ENCODE data around the gene CUX1.

CUX1 gene

DNA sequence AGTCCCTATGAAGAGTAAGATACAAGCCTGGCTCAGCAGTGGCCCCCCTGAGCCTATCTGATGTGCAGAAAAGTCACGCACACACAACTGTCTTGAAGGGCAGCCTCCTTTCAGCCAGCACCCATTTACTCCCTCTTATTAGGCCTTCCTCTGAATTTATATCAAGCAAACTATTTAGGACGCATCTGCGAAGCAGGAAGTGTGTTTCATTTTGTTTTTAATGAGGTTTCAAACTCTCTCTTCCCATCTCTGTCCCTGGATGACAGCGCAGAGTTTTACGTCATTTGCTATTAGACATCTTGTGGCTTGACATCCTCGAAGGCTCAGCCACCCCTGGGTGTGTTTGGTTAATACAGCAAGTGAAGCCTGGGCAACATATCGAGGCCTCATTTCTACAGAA, 79.5 kb downstream of the CUX1 start:
- ATAC-seq: no peak
- TF ChIP-seq BACH2 (CRISPR knock-in tag; IDR thresholded peaks at IDR 0.05; ENCODE audit: borderline replicate concordance): no peak
- no peak for TF ChIP-seq ZNF565 (CRISPR knock-in tag; conservative IDR thresholded peaks at IDR 0.05; ENCODE audit: low read depth)
- TF ChIP-seq, protein P1, sequence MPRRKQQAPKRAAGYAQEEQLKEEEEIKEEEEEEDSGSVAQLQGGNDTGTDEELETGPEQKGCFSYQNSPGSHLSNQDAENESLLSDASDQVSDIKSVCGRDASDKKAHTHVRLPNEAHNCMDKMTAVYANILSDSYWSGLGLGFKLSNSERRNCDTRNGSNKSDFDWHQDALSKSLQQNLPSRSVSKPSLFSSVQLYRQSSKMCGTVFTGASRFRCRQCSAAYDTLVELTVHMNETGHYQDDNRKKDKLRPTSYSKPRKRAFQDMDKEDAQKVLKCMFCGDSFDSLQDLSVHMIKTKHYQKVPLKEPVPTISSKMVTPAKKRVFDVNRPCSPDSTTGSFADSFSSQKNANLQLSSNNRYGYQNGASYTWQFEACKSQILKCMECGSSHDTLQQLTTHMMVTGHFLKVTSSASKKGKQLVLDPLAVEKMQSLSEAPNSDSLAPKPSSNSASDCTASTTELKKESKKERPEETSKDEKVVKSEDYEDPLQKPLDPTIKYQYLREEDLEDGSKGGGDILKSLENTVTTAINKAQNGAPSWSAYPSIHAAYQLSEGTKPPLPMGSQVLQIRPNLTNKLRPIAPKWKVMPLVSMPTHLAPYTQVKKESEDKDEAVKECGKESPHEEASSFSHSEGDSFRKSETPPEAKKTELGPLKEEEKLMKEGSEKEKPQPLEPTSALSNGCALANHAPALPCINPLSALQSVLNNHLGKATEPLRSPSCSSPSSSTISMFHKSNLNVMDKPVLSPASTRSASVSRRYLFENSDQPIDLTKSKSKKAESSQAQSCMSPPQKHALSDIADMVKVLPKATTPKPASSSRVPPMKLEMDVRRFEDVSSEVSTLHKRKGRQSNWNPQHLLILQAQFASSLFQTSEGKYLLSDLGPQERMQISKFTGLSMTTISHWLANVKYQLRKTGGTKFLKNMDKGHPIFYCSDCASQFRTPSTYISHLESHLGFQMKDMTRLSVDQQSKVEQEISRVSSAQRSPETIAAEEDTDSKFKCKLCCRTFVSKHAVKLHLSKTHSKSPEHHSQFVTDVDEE (CRISPR knock-in tag; IDR thresholded peaks at IDR 0.05): no peak
- TF ChIP-seq ZFP3 (CRISPR knock-in tag; IDR thresholded peaks at IDR 0.05): no peak
- no peak for TF ChIP-seq SNAI2 (CRISPR knock-in tag; IDR thresholded peaks at IDR 0.05)
- TF ChIP-seq ESRRG (CRISPR knock-in tag; IDR thresholded peaks at IDR 0.05): no peak
- TF ChIP-seq, protein P2, sequence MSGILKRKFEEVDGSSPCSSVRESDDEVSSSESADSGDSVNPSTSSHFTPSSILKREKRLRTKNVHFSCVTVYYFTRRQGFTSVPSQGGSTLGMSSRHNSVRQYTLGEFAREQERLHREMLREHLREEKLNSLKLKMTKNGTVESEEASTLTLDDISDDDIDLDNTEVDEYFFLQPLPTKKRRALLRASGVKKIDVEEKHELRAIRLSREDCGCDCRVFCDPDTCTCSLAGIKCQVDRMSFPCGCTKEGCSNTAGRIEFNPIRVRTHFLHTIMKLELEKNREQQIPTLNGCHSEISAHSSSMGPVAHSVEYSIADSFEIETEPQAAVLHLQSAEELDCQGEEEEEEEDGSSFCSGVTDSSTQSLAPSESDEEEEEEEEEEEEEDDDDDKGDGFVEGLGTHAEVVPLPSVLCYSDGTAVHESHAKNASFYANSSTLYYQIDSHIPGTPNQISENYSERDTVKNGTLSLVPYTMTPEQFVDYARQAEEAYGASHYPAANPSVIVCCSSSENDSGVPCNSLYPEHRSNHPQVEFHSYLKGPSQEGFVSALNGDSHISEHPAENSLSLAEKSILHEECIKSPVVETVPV (CRISPR knock-in tag; IDR thresholded peaks at IDR 0.05): no peak
- TF ChIP-seq CSDC2 (CRISPR knock-in tag; IDR thresholded peaks at IDR 0.05): no peak
- no peak for TF ChIP-seq GLIS3 (CRISPR knock-in tag; IDR thresholded peaks at IDR 0.05)
- TF ChIP-seq ZC3H10 (CRISPR knock-in tag; IDR thresholded peaks at IDR 0.05): no peak
- TF ChIP-seq PPARA (CRISPR knock-in tag; IDR thresholded peaks at IDR 0.05; ENCODE audit: borderline replicate concordance): no peak
- TF ChIP-seq TOX (CRISPR knock-in tag; IDR thresholded peaks at IDR 0.05; ENCODE audit: borderline replicate concordance): no peak
- no peak for TF ChIP-seq OSR1 (CRISPR knock-in tag; IDR thresholded peaks at IDR 0.05)
- no peak for TF ChIP-seq ZNF8 (CRISPR knock-in tag; IDR thresholded peaks at IDR 0.05)
- TF ChIP-seq, protein P3, sequence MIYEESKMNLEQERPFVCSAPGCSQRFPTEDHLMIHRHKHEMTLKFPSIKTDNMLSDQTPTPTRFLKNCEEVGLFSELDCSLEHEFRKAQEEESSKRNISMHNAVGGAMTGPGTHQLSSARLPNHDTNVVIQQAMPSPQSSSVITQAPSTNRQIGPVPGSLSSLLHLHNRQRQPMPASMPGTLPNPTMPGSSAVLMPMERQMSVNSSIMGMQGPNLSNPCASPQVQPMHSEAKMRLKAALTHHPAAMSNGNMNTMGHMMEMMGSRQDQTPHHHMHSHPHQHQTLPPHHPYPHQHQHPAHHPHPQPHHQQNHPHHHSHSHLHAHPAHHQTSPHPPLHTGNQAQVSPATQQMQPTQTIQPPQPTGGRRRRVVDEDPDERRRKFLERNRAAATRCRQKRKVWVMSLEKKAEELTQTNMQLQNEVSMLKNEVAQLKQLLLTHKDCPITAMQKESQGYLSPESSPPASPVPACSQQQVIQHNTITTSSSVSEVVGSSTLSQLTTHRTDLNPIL (CRISPR knock-in tag; IDR thresholded peaks at IDR 0.05; ENCODE audit: low read depth): no peak
- TF ChIP-seq RARB (CRISPR knock-in tag; IDR thresholded peaks at IDR 0.05): no peak
- TF ChIP-seq ISL1 (CRISPR knock-in tag; IDR thresholded peaks at IDR 0.05): no peak
- no peak for TF ChIP-seq ZNF70 (CRISPR knock-in tag; IDR thresholded peaks at IDR 0.05)
- TF ChIP-seq ARNTL (CRISPR knock-in tag; IDR thresholded peaks at IDR 0.05; ENCODE audit: borderline replicate concordance, low read depth): no peak
- TF ChIP-seq, protein P4, sequence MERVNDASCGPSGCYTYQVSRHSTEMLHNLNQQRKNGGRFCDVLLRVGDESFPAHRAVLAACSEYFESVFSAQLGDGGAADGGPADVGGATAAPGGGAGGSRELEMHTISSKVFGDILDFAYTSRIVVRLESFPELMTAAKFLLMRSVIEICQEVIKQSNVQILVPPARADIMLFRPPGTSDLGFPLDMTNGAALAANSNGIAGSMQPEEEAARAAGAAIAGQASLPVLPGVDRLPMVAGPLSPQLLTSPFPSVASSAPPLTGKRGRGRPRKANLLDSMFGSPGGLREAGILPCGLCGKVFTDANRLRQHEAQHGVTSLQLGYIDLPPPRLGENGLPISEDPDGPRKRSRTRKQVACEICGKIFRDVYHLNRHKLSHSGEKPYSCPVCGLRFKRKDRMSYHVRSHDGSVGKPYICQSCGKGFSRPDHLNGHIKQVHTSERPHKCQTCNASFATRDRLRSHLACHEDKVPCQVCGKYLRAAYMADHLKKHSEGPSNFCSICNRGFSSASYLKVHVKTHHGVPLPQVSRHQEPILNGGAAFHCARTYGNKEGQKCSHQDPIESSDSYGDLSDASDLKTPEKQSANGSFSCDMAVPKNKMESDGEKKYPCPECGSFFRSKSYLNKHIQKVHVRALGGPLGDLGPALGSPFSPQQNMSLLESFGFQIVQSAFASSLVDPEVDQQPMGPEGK (CRISPR knock-in tag; IDR thresholded peaks at IDR 0.05; ENCODE audit: borderline replicate concordance): no peak

DNA sequence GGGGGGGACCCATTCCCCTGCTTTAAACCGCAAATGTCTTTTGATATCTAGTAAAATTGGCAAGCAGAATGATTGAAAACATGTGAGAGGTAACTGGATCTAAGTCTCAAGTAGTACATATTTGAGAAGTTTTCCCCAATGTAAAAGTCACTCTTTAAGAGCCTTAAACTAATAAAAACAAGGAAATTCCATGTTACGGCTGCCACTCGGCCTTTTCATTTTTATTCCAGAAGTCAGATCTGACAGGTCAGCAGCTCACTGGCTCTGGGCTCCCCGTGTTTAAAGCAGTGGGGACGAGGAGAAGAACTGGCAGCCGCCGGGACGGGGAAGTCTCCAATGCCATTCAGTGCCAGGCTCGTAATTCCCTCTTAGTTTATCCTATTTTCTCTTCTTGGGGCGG, 80.7 kb downstream of the CUX1 start:
- TF ChIP-seq, protein P4 (CRISPR knock-in tag; IDR thresholded peaks at IDR 0.05; ENCODE audit: borderline replicate concordance): no peak
- no peak for TF ChIP-seq TOX (CRISPR knock-in tag; IDR thresholded peaks at IDR 0.05; ENCODE audit: borderline replicate concordance)
- TF ChIP-seq BACH2 (CRISPR knock-in tag; IDR thresholded peaks at IDR 0.05; ENCODE audit: borderline replicate concordance): no peak
- no peak for TF ChIP-seq TCF4 (CRISPR knock-in tag; IDR thresholded peaks at IDR 0.05; ENCODE audit: borderline replicate concordance)
- TF ChIP-seq ISL1 (CRISPR knock-in tag; IDR thresholded peaks at IDR 0.05): no peak
- no peak for TF ChIP-seq ARNTL (CRISPR knock-in tag; IDR thresholded peaks at IDR 0.05; ENCODE audit: borderline replicate concordance, low read depth)
- TF ChIP-seq RARB (CRISPR knock-in tag; IDR thresholded peaks at IDR 0.05): no peak
- no peak for TF ChIP-seq OSR1 (CRISPR knock-in tag; IDR thresholded peaks at IDR 0.05)
- TF ChIP-seq PPARA (CRISPR knock-in tag; IDR thresholded peaks at IDR 0.05; ENCODE audit: borderline replicate concordance): no peak
- TF ChIP-seq ESRRG (CRISPR knock-in tag; IDR thresholded peaks at IDR 0.05): no peak
- TF ChIP-seq ZFP30 (CRISPR knock-in tag; IDR thresholded peaks at IDR 0.05): no peak
- TF ChIP-seq, protein P3 (CRISPR knock-in tag; IDR thresholded peaks at IDR 0.05; ENCODE audit: low read depth): no peak
- no peak for TF ChIP-seq ZFP3 (CRISPR knock-in tag; IDR thresholded peaks at IDR 0.05)
- TF ChIP-seq ZNF565 (CRISPR knock-in tag; conservative IDR thresholded peaks at IDR 0.05; ENCODE audit: low read depth): no peak
- TF ChIP-seq ZC3H10 (CRISPR knock-in tag; IDR thresholded peaks at IDR 0.05): no peak
- TF ChIP-seq, protein P2 (CRISPR knock-in tag; IDR thresholded peaks at IDR 0.05): no peak
- TF ChIP-seq, protein P1 (CRISPR knock-in tag; IDR thresholded peaks at IDR 0.05): no peak
- ATAC-seq: peak; percentile 67

Measured in SK-N-SH treated with all-trans-retinoic acid at 6 μM for 48 hours (cell line).